A549 (cell line): Measurements from ENCODE around the gene F2.

ENCODE experiments used
- JUNB ChIP-seq: fragments of >200 bp; sonication (Bioruptor Twin); formaldehyde crosslinking; IDR thresholded peaks from 2 replicates; pipeline ENCODE4 v1.6.1; 2016
- MYC ChIP-seq: IDR thresholded peaks from 2 replicates; pipeline ENCODE4 v1.6.1; 2012; ENCODE audit warnings: mild to moderate bottlenecking, inconsistent platforms, low read length, improper control_type of control experiment, borderline replicate concordance
- POLR2A ChIP-seq: IDR thresholded peaks from 2 replicates; pipeline ENCODE4 v1.6.1; 2012; ENCODE audit warnings: mild to moderate bottlenecking, low read length
- POLR2AphosphoS2 ChIP-seq: conservative IDR thresholded peaks from 2 replicates; pipeline ENCODE4 v1.6.1; 2012; ENCODE audit warnings: low read length, improper control_type of control experiment, inconsistent platforms
- TF ChIP-seq, protein P1 (sequence below): fragments of >200 bp; sonication (Bioruptor Twin); formaldehyde crosslinking; IDR thresholded peaks from 3 replicates; pipeline ENCODE4 v1.5.1; 2016

GRCh38 chr11:46755962-46756361 lies 36.9 kb downstream of the F2 start:
- TF ChIP-seq, protein P1, sequence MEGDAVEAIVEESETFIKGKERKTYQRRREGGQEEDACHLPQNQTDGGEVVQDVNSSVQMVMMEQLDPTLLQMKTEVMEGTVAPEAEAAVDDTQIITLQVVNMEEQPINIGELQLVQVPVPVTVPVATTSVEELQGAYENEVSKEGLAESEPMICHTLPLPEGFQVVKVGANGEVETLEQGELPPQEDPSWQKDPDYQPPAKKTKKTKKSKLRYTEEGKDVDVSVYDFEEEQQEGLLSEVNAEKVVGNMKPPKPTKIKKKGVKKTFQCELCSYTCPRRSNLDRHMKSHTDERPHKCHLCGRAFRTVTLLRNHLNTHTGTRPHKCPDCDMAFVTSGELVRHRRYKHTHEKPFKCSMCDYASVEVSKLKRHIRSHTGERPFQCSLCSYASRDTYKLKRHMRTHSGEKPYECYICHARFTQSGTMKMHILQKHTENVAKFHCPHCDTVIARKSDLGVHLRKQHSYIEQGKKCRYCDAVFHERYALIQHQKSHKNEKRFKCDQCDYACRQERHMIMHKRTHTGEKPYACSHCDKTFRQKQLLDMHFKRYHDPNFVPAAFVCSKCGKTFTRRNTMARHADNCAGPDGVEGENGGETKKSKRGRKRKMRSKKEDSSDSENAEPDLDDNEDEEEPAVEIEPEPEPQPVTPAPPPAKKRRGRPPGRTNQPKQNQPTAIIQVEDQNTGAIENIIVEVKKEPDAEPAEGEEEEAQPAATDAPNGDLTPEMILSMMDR = no peak
- no peak for TF ChIP-seq POLR2AphosphoS2
- no peak for TF ChIP-seq MYC
- no peak for TF ChIP-seq POLR2A
- no peak for TF ChIP-seq JUNB
